HG02970 (cell line): Measurements from ENCODE around the gene UBE2A.

ENCODE experiments used
- ATAC-seq: cut with Tn5 transposase; IDR thresholded peaks from one replicate; pipeline ENCODE4 v1.9.1; 2021; ENCODE audit warnings: mild to moderate bottlenecking, moderate library complexity, moderate number of reproducible peaks; ENCODE audit not compliant: unreplicated experiment, low FRiP score

The UBE2A gene

GRCh38 chrX:119574394-119575266 lies at the start of gene UBE2A:
Gene UBE2A (plus strand): TSS chrX:119574563. CDS start chrX:119574712, 149 bp downstream.
- ATAC-seq = peak; percentile 81

DNA sequence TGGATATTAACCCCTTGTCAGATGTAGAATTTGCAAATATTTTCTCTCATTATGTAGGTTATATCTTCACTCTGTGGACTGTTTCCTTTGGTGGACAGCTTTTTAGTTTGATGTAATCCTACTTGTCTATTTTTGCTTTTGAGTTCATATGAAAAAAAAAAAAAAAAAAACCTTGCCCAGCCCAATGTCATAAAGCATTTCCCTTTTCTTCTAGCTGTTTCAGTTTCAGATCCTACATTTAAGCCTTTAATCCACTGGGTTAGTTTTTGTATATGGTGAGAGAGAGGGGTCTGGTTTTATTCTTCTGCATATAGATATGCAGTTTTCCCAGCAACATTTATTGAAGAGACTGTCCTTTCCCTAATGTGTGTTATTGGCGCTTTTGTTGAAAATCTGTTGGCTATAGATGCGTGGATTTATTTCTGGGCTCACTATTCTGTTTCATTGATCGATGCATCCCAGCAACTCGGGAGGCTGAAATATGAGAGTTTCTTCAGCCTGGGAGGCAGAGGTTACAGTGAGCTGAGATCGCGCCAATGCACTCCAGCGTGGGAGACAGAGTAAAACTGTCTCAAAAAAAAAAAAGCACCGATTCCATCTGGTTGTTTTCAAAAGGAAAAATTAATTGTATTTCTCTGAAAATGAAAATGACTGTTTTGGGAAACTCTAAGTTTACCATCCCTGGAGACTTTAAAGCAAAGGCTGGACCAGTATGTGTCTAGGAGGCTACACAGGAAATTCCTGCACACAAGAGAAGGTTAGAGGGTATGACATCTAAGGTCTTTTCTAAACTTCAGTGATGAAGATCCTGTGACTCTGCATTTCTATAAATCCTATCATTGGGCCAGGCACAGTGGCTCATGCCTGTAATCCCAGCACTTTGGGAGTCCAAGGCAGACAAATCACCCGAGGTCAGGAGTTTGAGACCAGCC lies 44.8 kb upstream of the UBE2A start:
- ATAC-seq = no peak

DNA sequence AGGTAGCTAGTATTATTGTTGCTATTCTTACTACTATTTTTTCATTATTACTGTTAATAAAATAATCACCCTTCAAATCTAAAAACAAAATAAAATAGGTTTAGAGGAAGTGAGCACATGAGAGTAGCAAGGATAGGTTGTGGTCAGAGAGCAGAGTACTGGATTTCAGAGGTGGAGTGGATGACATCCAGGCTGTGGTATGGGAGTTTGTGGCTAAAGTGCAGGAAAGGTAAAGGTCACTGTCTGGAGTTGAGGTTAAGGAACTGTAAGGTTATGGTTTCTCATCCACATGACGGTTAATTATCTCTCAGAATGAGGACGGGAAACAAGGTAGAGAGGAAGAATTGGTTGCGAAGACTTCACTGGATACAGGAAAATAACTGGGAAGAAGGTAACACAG lies 36.9 kb upstream of the UBE2A start:
- ATAC-seq = no peak

- ATAC-seq = no peak
Observed at GRCh38 chrX:119539872-119540271, 34.5 kb upstream of the UBE2A start.

DNA sequence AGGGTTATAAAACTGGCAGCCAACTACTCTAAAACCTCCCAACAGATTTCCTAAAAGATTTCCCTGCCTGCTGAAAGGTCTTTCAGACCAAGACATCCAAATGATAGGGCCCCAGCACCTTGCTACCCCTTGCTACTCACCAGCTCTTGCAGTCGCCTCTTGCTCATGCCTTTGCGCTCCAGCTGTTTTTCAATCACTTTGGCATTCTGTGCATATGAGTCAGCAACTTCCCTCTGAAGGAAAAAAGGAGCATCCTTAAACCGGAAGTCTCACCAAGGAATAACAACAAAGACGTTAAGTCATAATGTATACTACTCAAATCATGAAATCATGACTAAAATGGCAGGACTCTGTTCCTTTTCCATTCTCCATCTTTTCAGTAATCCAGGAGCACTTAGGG lies 33.2 kb upstream of the UBE2A start:
- ATAC-seq = no peak

DNA sequence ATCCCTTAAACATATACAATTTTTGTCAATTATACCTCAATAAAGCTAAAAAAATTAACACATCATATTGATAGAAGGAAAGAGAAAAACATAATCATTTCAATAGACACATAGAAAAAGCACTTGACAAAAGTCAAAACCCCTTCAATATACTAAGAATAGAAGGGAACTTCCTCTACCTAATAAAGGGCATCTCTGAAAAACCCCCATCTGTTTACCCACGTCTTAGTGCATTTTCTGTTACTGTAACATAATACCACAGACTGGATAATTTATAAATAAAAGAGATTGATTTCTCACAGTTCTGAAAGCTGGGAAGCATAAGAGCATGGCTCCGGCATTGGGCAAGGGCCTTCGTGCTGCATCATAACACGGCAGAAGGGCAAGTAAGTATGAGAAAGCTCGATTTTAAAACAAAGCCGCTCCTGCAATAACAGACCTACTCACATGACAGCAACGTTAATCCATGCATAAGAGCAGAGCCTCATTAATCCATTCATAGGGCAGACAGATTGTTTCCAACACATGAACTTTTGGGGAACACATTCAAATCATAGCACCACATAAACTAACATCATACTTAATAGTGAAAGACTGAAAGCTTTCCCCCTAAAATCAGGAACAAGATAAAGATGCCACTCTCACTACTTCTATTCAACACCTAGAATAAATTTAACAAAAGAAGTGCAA lies 24.9 kb upstream of the UBE2A start:
- no peak for ATAC-seq

GRCh38 chrX:119552508-119552907 lies 21.9 kb upstream of the UBE2A start:
- ATAC-seq = no peak

GRCh38 chrX:119565107-119565663 lies 9.2 kb upstream of the UBE2A start, which contains the start of gene STEEP1:
Gene STEEP1 (minus strand): TSS chrX:119565409. CDS start chrX:119565355, 54 bp downstream.
- peak; percentile 57 for ATAC-seq

DNA sequence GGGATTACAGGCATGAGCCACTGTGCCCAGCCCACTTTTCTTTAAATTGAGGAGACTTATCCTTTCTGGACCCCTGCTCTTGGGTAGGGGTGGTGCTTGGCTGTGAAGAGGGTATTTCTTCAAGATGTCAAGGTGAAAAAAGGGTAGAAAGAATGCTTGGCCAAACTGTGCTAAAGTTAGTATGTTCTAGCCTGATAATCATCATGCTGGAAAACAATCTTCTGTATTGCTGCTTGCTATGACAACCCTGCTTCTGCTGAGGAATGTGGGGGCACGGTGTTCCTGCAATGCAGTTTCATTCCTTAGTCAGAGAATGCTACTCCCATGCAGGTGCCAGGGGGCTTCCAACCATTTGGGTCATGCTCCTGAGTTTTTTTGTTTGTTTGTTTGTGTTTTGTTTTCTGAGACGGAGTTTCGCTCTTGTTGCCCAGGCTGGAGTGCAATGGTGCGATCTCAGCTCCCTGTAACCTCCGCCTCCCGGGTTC lies 4.0 kb upstream of the UBE2A start:
- no peak for ATAC-seq

DNA sequence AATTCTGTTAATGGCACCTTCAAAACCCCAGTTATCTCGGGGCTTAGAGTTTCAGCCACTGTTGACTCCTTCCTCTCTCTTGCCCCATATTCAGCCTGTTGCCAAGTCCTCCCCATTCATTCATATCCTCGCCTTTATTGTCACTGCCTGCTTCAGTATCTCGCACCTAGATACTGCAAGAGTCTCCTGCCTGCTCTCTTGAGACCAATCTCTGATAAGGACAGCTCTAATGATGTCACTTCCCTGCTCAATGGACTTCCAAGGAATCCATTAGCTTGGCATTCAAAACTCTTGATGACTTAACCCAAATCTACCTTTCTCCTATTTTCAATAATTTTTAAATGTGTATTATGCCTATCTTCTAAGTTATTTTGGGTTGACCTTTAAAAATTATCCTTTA lies 1.1 kb upstream of the UBE2A start:
- ATAC-seq = no peak

- no peak for ATAC-seq
Observed at GRCh38 chrX:119573840-119574393, 446 bp upstream of the UBE2A start.

DNA sequence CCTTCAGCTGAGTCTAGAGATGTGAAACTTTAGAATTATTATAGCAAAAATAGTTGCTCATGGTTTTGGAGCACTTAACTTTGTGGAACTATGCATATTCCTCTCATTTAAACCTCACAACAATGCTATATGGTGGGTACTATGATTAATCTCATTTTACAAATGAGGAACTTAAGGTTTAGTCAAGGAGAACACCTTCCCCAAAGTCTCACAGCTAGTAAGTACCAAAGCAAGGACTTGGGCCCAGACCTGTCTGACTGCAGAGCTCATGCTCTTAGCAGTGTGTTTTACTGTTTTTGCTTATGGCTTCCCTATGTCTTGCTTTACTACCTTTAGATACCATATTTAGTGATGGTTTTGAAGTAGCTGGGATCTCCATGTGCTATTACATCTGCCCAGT lies 5.1 kb downstream of the UBE2A start:
- no peak for ATAC-seq

- ATAC-seq = no peak
Observed at GRCh38 chrX:119583431-119584059, 9.2 kb downstream of the UBE2A start.

DNA sequence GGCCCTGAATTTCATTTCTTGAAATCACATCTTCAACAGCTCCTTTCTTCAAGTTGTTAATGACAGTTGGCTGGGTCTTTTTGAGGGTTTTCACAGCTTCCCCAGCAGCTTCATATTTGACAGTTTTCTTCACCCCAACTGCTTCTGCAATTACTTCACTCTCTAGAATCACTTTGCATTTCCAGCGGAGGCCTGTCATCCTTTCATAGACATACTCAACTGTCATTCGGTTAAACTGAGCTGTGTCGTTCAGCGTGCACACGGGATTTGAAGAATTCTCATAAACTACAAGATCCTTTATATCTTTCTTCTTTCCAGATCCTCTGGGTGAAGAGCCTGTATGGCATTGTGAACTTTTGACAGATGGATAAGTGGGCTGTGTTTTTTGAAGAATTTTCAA lies 15.4 kb downstream of the UBE2A start:
- ATAC-seq = no peak

- no peak for ATAC-seq
Observed at GRCh38 chrX:119602701-119603255, 28.4 kb downstream of the UBE2A start.

- no peak for ATAC-seq
Observed at GRCh38 chrX:119604766-119605463, 30.6 kb downstream of the UBE2A start.

DNA sequence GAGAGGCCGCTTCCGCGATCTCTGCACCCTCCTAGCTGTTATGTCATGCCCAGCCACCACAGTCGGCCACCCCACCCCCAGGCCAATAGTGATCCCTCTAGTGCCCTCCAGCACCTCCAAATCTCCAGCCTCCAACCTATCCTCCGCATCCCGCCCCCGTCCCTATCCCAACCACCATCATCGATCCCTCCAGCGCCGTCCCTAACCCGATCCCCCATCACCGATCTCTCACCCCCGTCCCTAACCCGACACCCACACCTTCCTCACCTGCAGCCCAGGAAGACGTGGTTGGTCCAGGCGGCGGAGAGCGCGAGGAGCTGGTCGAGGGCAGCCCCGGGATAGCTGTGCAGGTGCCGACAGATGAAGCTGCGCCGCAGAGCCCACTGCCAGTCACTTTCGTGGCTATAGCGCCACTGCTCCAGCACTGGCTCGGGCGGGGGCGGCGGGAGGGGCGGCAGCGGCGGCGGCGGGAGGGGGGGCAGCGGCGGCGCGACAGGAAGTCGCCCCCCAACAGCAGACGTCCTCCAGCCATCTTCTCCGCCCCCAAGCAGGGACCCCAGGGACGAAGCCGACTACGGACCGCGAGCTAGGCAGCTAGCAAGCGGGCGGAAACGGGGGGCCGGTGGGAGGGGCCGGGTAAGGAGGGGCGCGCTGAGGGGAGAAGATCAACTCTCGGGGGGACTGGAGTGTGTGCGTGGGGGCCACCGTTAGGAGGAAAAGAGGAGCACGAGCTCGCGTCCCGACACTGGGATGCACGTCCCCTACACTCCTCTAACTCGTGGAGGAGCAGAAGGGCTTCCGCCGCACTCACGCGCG lies 31.3 kb downstream of the UBE2A start:
- peak; percentile 15 for ATAC-seq
